GM21737 (cell line): ENCODE measurements around the gene RFLNA.
"Not testable (repeated sequence)": the region's sequence is repeated elsewhere in the genome, so short reads cannot be mapped to it uniquely, and the experiment has no call there.

ENCODE experiments used
- ATAC-seq: cut with Tn5 transposase; IDR thresholded peaks from one replicate; pipeline ENCODE4 v1.9.1; 2021; ENCODE audit warnings: mild to moderate bottlenecking, moderate library complexity; ENCODE audit not compliant: unreplicated experiment

The RFLNA gene

GRCh38 chr12:124281309-124281708 lies 13.6 kb upstream of the RFLNA start:
- ATAC-seq = no peak

- no peak for ATAC-seq
These were observed 12.6 kb upstream of the RFLNA start for GRCh38 chr12:124282287-124282686.

- no peak for ATAC-seq
These were observed 11.6 kb upstream of the RFLNA start for GRCh38 chr12:124283326-124283725.

GRCh38 chr12:124284368-124284767 lies 10.5 kb upstream of the RFLNA start:
- no peak for ATAC-seq

- no peak for ATAC-seq
These were observed 8.5 kb upstream of the RFLNA start for GRCh38 chr12:124286414-124286813.

GRCh38 chr12:124286971-124287370 lies 7.9 kb upstream of the RFLNA start:
- no peak for ATAC-seq

GRCh38 chr12:124289634-124290600 lies 5.0 kb upstream of the RFLNA start:
- no peak for ATAC-seq

GRCh38 chr12:124292385-124292784 lies 2.5 kb upstream of the RFLNA start:
- ATAC-seq = no peak

GRCh38 chr12:124293286-124294003 lies 1.4 kb upstream of the RFLNA start:
- no peak for ATAC-seq

- no peak for ATAC-seq
These were observed 652 bp downstream of the RFLNA start for GRCh38 chr12:124295431-124296058.

- ATAC-seq = no peak
These were observed 1.5 kb downstream of the RFLNA start for GRCh38 chr12:124296295-124296915.

GRCh38 chr12:124296916-124297351 lies 2.0 kb downstream of the RFLNA start:
- no peak for ATAC-seq

GRCh38 chr12:124297389-124297788 lies 2.5 kb downstream of the RFLNA start:
- no peak for ATAC-seq

GRCh38 chr12:124297856-124298255 lies 3.0 kb downstream of the RFLNA start:
- ATAC-seq = no peak

- no peak for ATAC-seq
These were observed 4.0 kb downstream of the RFLNA start for GRCh38 chr12:124298685-124299410.

GRCh38 chr12:124299628-124300388 lies 4.9 kb downstream of the RFLNA start:
- ATAC-seq = no peak

- not testable (repeated sequence) for ATAC-seq
These were observed 5.8 kb downstream of the RFLNA start for GRCh38 chr12:124300657-124301056.

GRCh38 chr12:124301084-124301654 lies 6.3 kb downstream of the RFLNA start:
- no peak for ATAC-seq

GRCh38 chr12:124302241-124302806 lies 7.4 kb downstream of the RFLNA start:
- no peak for ATAC-seq
